DND-41 (cell line): ENCODE results near the gene PCLO.

Experiments used
- EZH2 ChIP-seq: IDR thresholded peaks from 3 replicates; pipeline ENCODE4 v1.6.1; 2012; ENCODE audit warnings: borderline replicate concordance, low read depth, mild to moderate bottlenecking, moderate library complexity, low read length, inconsistent platforms; ENCODE audit not compliant: severe bottlenecking
- TF ChIP-seq, protein P1 (sequence below): IDR thresholded peaks from 2 replicates; pipeline ENCODE4 v1.5.1; 2012; ENCODE audit warnings: borderline replicate concordance, low read length, moderate library complexity, mild to moderate bottlenecking; ENCODE audit not compliant: poor library complexity, severe bottlenecking; ENCODE audit errors: extremely low read depth

DNA sequence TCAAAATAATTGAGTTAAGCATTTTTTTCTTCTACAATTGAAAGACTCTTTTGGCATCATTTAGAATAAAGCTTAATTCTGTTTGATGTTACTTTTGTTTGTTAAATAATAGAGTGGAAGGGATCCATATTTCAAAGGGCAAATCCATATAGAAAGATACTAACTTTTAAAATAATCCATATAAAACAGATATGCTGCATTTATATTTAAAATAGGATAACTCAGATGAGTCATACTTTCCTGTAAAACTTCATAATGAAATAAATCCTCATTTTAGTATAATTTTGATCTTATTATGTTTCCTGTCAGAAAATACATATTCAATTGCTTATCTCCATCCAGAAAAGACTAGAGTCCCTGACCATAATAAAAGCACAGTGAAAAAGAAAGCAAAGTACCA lies 323.6 kb downstream of the PCLO start:
- TF ChIP-seq, protein P1, sequence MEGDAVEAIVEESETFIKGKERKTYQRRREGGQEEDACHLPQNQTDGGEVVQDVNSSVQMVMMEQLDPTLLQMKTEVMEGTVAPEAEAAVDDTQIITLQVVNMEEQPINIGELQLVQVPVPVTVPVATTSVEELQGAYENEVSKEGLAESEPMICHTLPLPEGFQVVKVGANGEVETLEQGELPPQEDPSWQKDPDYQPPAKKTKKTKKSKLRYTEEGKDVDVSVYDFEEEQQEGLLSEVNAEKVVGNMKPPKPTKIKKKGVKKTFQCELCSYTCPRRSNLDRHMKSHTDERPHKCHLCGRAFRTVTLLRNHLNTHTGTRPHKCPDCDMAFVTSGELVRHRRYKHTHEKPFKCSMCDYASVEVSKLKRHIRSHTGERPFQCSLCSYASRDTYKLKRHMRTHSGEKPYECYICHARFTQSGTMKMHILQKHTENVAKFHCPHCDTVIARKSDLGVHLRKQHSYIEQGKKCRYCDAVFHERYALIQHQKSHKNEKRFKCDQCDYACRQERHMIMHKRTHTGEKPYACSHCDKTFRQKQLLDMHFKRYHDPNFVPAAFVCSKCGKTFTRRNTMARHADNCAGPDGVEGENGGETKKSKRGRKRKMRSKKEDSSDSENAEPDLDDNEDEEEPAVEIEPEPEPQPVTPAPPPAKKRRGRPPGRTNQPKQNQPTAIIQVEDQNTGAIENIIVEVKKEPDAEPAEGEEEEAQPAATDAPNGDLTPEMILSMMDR: no peak
- no peak for TF ChIP-seq EZH2
